ENCODE data around the gene KIF19. TPM values are rescaled to one million over a fixed set of nuclear protein-coding genes. Genes with fewer than 3 reads are reported as not detected.

The KIF19 gene
- total and polyA plus RNA-seq, 2 experiments from 2014 or later: 0.39 TPM; not detected in 1

- DNase-seq (ENCODE audit: low read depth in 1 of 2, low spot score in 1 of 2): no peak
- Histone ChIP-seq H3K27me3 (no peaks in the 10 kb centered on the region), H3K4me3 (no peak overlapping the region), H3K27ac (no peak overlapping the region), H3K9me3 (ENCODE audit: low read depth) (no peaks in the 10 kb centered on the region), H3K4me1 (ENCODE audit: low read depth) (no peaks in the 10 kb centered on the region), H3K36me3 (no peaks in the 10 kb centered on the region)
- TF ChIP-seq CTCF (IDR thresholded peaks at IDR 0.05; ENCODE audit: low read depth, low read length): no peak
These were observed 43.2 kb upstream of the KIF19 start for GRCh38 chr17:74282587-74283370.

- TF ChIP-seq CTCF (IDR thresholded peaks at IDR 0.05; ENCODE audit: low read depth, low read length): no peak
- DNase-seq (ENCODE audit: low read depth in 1 of 2, low spot score in 1 of 2): no peak
- Histone ChIP-seq H3K36me3 (no peaks in the 10 kb centered on the region), H3K4me1 (ENCODE audit: low read depth) (no peaks in the 10 kb centered on the region), H3K27ac (no peak overlapping the region), H3K4me3 (no peak overlapping the region), H3K9me3 (ENCODE audit: low read depth) (no peaks in the 10 kb centered on the region), H3K27me3 (no peaks in the 10 kb centered on the region)
These were observed 42.7 kb upstream of the KIF19 start for GRCh38 chr17:74283371-74283673.

- Histone ChIP-seq H3K9me3 (ENCODE audit: low read depth) (no peaks in the 10 kb centered on the region), H3K4me1 (ENCODE audit: low read depth) (no peaks in the 10 kb centered on the region), H3K4me3 (no peak overlapping the region), H3K27me3 (no peaks in the 10 kb centered on the region), H3K36me3 (no peaks in the 10 kb centered on the region), H3K27ac (no peak overlapping the region)
- TF ChIP-seq CTCF (IDR thresholded peaks at IDR 0.05; ENCODE audit: low read depth, low read length): no peak
- no peak for DNase-seq (ENCODE audit: low read depth in 1 of 2, low spot score in 1 of 2)
These were observed 38.9 kb upstream of the KIF19 start for GRCh38 chr17:74287031-74287602.

GRCh38 chr17:74288785-74289184 lies 37.2 kb upstream of the KIF19 start:
- H3K36me3 ChIP-seq: no peaks in the 10 kb centered on the region
- H3K9me3 ChIP-seq (ENCODE audit: low read depth): no peaks in the 10 kb centered on the region
- H3K4me3 ChIP-seq: no peak overlapping the region
- no peak for TF ChIP-seq CTCF (IDR thresholded peaks at IDR 0.05; ENCODE audit: low read depth, low read length)
- DNase-seq (ENCODE audit: low read depth in 1 of 2, low spot score in 1 of 2): no peak
- no peaks in the 10 kb centered on the region for H3K27me3 ChIP-seq
- no peak overlapping the region for H3K27ac ChIP-seq
- no peaks in the 10 kb centered on the region for H3K4me1 ChIP-seq (ENCODE audit: low read depth)

GRCh38 chr17:74289688-74290087 lies 36.3 kb upstream of the KIF19 start:
- no peak for DNase-seq (ENCODE audit: low read depth in 1 of 2, low spot score in 1 of 2)

More at GRCh38 chr17:74289688-74290087, 36.3 kb upstream of the KIF19 start:
- Histone ChIP-seq H3K9me3 (ENCODE audit: low read depth) (no peaks in the 10 kb centered on the region), H3K36me3 (no peaks in the 10 kb centered on the region), H3K4me3 (no peak overlapping the region), H3K27ac (no peak overlapping the region), H3K27me3 (no peaks in the 10 kb centered on the region), H3K4me1 (ENCODE audit: low read depth) (no peaks in the 10 kb centered on the region)
- no peak for TF ChIP-seq CTCF (IDR thresholded peaks at IDR 0.05; ENCODE audit: low read depth, low read length)

All from cardiac muscle cell (in vitro differentiated cells and primary cell).